HCT116 (cell line): ENCODE results near the gene ENPP3. TPM values are rescaled to one million over a fixed set of nuclear protein-coding genes. Genes with fewer than 3 reads are reported as not detected.

Experiments
- ATAC-seq: fragments of 200-7000 bp; cut with Tn5 transposase; 2 replicates; pipeline ENCODE4 v1.9.1; 2020; ENCODE audit warnings: mild to moderate bottlenecking, moderate library complexity
- BruUV-seq: library from RNA; stranded (reverse); fragments of 400-500 nt; replicated peaks from 2 replicates; lab custom pipeline; 2021; lab: Mats Ljungman, UMichigan
- CTCF ChIA-PET: fragments of 300-600 bp; sonication (Branson Sonifier 250); formaldehyde crosslinking; loops from one replicate; lab custom pipeline; 2021; ENCODE audit warnings: antibody characterized with exemption; lab: Charles Lee
- POLR2A ChIA-PET: fragments of 300-600, 350-600 bp; sonication (Branson Sonifier 250); formaldehyde crosslinking; loops from one replicate; lab custom pipeline; 2021; ENCODE audit warnings: antibody characterized with exemption; lab: Charles Lee
- RAD21 ChIA-PET, 2 experiments: fragments of 300-600 bp; sonication (Branson Sonifier 250); formaldehyde crosslinking; loops; one replicate each; lab custom pipeline; 2023; ENCODE audit warnings: low total read pairs in 2 of 2; ENCODE audit not compliant: uncharacterized antibody in 2 of 2, unreplicated experiment in 2 of 2, low non-redundant PET in 1 of 2; lab: Charles Lee
- DNase-seq: peaks from one replicate; pipeline ENCODE4 v3.0.0-alpha.2; 2010; ENCODE audit warnings: low read depth, low spot score
- H2AFZ ChIP-seq: fragments of 200-600 bp; shearing (Covaris generic), sonication (generic); 2 replicates; pipeline ENCODE4 v1.6.1; 2017; ENCODE audit warnings: low read depth, mixed run types, mixed read lengths, antibody characterized with exemption, low read length; ENCODE audit not compliant: poor library complexity, severe bottlenecking
- H3K27ac ChIP-seq: 2 replicates; pipeline ENCODE4 v1.5.1; 2012; ENCODE audit warnings: low read depth, low read length
- H3K27me3 ChIP-seq: fragments of 200-600 bp; sonication (generic); 2 replicates; pipeline ENCODE4 v1.6.1; 2016; ENCODE audit warnings: mixed run types, low read length, mixed read lengths; ENCODE audit not compliant: insufficient read depth
- H3K36me3 ChIP-seq, 2 experiments: fragments of 200-500 bp in 1 of 2; fragments of 200-600 bp in 1 of 2; sonication (Bioruptor generic) in 1 of 2; sonication (generic) in 1 of 2; 2 replicates each; pipeline versions ENCODE4 v1.5.1 to v1.6.1; 2014 to 2016; ENCODE audit warnings: low read length in 2 of 2, inconsistent platforms in 1 of 2, mixed read lengths in 1 of 2, mixed run types in 1 of 2; ENCODE audit not compliant: insufficient read depth in 2 of 2, control insufficient read depth in 1 of 2
- H3K4me1 ChIP-seq, 2 experiments: fragments of 200-600 bp in 1 of 2; sonication (generic) in 1 of 2; 2 replicates each; pipeline versions ENCODE4 v1.5.1 to v1.6.1; 2012 to 2017; ENCODE audit warnings: low read length in 2 of 2, inconsistent platforms in 1 of 2, mild to moderate bottlenecking in 1 of 2, mixed read lengths in 1 of 2, mixed run types in 1 of 2, moderate library complexity in 1 of 2; ENCODE audit not compliant: insufficient read depth in 2 of 2, control insufficient read depth in 1 of 2
- H3K4me2 ChIP-seq: fragments of 200-600 bp; sonication (generic); 2 replicates; pipeline ENCODE4 v1.6.1; 2017; ENCODE audit warnings: mixed run types, low read length, mixed read lengths
- H3K4me3 ChIP-seq, 2 experiments: fragments of 200-600 bp in 1 of 2; sonication (generic) in 1 of 2; replicated peaks in 1 of 2; 2 replicates each; pipeline ENCODE4 v1.5.1; 2011 to 2016; ENCODE audit warnings: low read length in 2 of 2, control low read depth in 1 of 2, low read depth in 1 of 2, mild to moderate bottlenecking in 1 of 2, mixed read lengths in 1 of 2, mixed run types in 1 of 2
- H3K79me2 ChIP-seq: fragments of 200-600 bp; sonication (generic); 2 replicates; pipeline ENCODE4 v1.6.1; 2017; ENCODE audit warnings: mild to moderate bottlenecking, mixed run types, low read length, moderate library complexity, mixed read lengths; ENCODE audit not compliant: insufficient read depth
- H3K9ac ChIP-seq: fragments of 200-600 bp; sonication (generic); 2 replicates; pipeline ENCODE4 v1.6.1; 2016; ENCODE audit warnings: low read length, mixed read lengths
- H3K9me2 ChIP-seq: fragments of 200-600 bp; sonication (generic), shearing (Covaris generic); 2 replicates; pipeline ENCODE4 v1.6.1; 2017; ENCODE audit warnings: mixed run types, mild to moderate bottlenecking, moderate library complexity; ENCODE audit not compliant: insufficient read depth
- H3K9me3 ChIP-seq, 2 experiments: fragments of 200-500 bp in 1 of 2; fragments of 200-600 bp in 1 of 2; sonication (Bioruptor generic) in 1 of 2; sonication (generic) in 1 of 2; 2 replicates each; pipeline ENCODE4 v1.6.1; 2014 to 2017; ENCODE audit warnings: low read length in 2 of 2, mixed read lengths in 2 of 2, inconsistent platforms in 1 of 2, low read depth in 1 of 2, mild to moderate bottlenecking in 1 of 2, mixed run types in 1 of 2, moderate library complexity in 1 of 2; ENCODE audit not compliant: control insufficient read depth in 1 of 2, insufficient read depth in 1 of 2
- H4K20me1 ChIP-seq: fragments of 200-600 bp; sonication (generic), shearing (Covaris generic); 2 replicates; pipeline ENCODE4 v1.6.1; 2017; ENCODE audit warnings: mixed run types, mild to moderate bottlenecking, moderate library complexity; ENCODE audit not compliant: insufficient read depth
- EGR1 ChIP-seq: IDR thresholded peaks from 2 replicates; pipeline ENCODE4 v1.6.1; 2012; ENCODE audit warnings: low read depth
- ELF1 ChIP-seq: IDR thresholded peaks from 2 replicates; pipeline ENCODE4 v1.6.1; 2012; ENCODE audit warnings: low read depth, borderline replicate concordance
- MAX ChIP-seq: IDR thresholded peaks from 2 replicates; pipeline ENCODE4 v1.6.1; 2012
- POLR2A ChIP-seq: IDR thresholded peaks from 2 replicates; pipeline ENCODE4 v1.7.0; 2011; ENCODE audit warnings: borderline replicate concordance; ENCODE audit not compliant: insufficient read depth, insufficient read length; ENCODE audit errors: extremely low read depth
- ZBTB33 ChIP-seq: IDR thresholded peaks from 2 replicates; pipeline ENCODE4 v1.6.1; 2011; ENCODE audit warnings: mild to moderate bottlenecking, low read length, moderate library complexity; ENCODE audit not compliant: insufficient replicate concordance; ENCODE audit errors: extremely low read depth
- ZFX ChIP-seq: fragments of 450-650 bp; IDR thresholded peaks from 2 replicates; pipeline ENCODE4 v1.6.1; 2017
- intact Hi-C: fragments of 100-400 bp; cut with micrococcal nuclease; formaldehyde crosslinking; loops from 2 replicates; pipeline ENCODE4 v1.10.0; 2022
- total RNA-seq: library from RNA; stranded (reverse); gene quantifications from one replicate; pipeline ENCODE4 v1.2.1, GENCODE V29; 2021; ENCODE audit not compliant: unreplicated experiment

Gene ENPP3
- total RNA-seq, 1 experiment from 2014 or later, result 0.15 TPM

GRCh38 chr6:131683479-131683878 lies 46.4 kb downstream of the ENPP3 start:
- H3K9me2 ChIP-seq, result peaks cover 5% of the 10 kb centered on the region; the same call in 1 of the 2 replicates
- no peaks in the 10 kb centered on the region for H3K4me1 ChIP-seq
- no peak overlapping the region for H2AFZ ChIP-seq
- intact Hi-C loops, result no loop called here
- no peak overlapping the region for H3K27ac ChIP-seq
- POLR2A ChIA-PET, result interaction anchor here (0.7 kb wide), 1 partner anchor 185 kb away, joined by 3 read pairs; no protein-coding TSS in a partner anchor
- TF ChIP-seq ELF1 (no peak), EGR1 (no peak), ZBTB33 (no peak), POLR2A (no peak), MAX (no peak)
- no peaks in the 10 kb centered on the region for H4K20me1 ChIP-seq
- DNase-seq, result no peak
- no peaks in the 10 kb centered on the region for H3K79me2 ChIP-seq
- no peak overlapping the region for H3K4me2 ChIP-seq
- CTCF ChIA-PET, result no interaction called here
- BruUV-seq, result no TSS peak
- no peak for ATAC-seq
- no peak overlapping the region for H3K9ac ChIP-seq
- no peaks in the 10 kb centered on the region for H3K36me3 ChIP-seq
- no peak overlapping the region for H3K4me3 ChIP-seq
- RAD21 ChIA-PET, result no interaction called here
- H3K9me3 ChIP-seq, result no peaks in the 10 kb centered on the region
- no peaks in the 10 kb centered on the region for H3K27me3 ChIP-seq

- DNase-seq (no peak), ATAC-seq (no peak)
- H2AFZ ChIP-seq, result no peak overlapping the region
- CTCF ChIA-PET, result no interaction called here
- no peaks in the 10 kb centered on the region for H3K27me3 ChIP-seq
- no peak for TF ChIP-seq ZFX
- BruUV-seq, result no TSS peak
- H3K9me2 ChIP-seq, result peaks cover 5% of the 10 kb centered on the region; the same call in 1 of the 2 replicates
- intact Hi-C loops, result no loop called here
- no peaks in the 10 kb centered on the region for H3K79me2 ChIP-seq
- H3K4me3 ChIP-seq, result no peak overlapping the region
- no peak overlapping the region for H3K4me2 ChIP-seq
- no peaks in the 10 kb centered on the region for H3K36me3 ChIP-seq
- H3K9me3 ChIP-seq, result no peaks in the 10 kb centered on the region
- POLR2A ChIA-PET, result no interaction called here
- RAD21 ChIA-PET, result no interaction called here
- H4K20me1 ChIP-seq, result no peaks in the 10 kb centered on the region
- no peaks in the 10 kb centered on the region for H3K4me1 ChIP-seq
- no peak overlapping the region for H3K9ac ChIP-seq
- H3K27ac ChIP-seq, result no peak overlapping the region
These were observed 48.2 kb downstream of the ENPP3 start for GRCh38 chr6:131685266-131685780.
